ENCODE measurements around the gene GPX4. TPM values are rescaled to one million over a fixed set of nuclear protein-coding genes. Genes with fewer than 3 reads are reported as not detected.
"Not testable (repeated sequence)": the region's sequence is repeated elsewhere in the genome, so short reads cannot be mapped to it uniquely, and the experiment has no call there.

The GPX4 gene
- total RNA-seq, 3 donors from 2014 or later, result 126 to 187 (median 144) TPM

DNA sequence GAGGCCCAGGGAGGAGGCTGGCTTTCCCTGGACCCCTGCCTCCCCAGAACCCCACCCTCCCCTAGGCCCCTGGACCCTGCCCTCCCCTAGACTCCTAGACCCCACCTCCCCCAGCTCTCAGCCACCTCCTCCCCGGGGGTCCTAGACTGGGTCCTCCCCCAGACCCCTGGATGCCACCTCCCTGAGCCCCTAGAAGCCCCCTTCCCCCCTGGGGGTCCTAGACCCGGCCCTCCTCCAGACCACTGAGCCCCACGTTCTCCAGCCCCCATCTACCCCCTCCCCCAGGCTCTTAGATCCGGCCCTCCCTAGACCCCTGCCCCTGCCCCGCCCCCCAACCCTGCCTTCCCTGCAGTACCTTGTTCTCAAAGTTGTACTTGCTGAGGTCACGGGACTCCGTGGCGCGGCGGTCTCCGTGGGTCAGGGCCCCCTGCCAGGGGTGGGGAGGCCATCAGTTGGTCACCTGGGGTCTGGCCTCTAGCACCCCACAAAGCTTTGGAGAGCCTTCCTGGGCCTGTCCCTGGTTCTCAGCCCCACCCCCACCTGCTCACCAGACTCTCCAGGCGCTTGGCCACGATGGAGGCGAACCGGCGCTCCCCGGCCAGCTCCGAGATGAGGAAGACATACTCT lies 8.0 kb downstream of the GPX4 start:
- Histone ChIP-seq H3K4me3 (no peak overlapping the region), H3K4me1 (ENCODE audit: low read depth) (peaks cover 12% of the 10 kb centered on the region), H3K9me3 (no peaks in the 10 kb centered on the region), H3K36me3 (ENCODE audit: low read depth) (peaks cover 5% of the 10 kb centered on the region)
- intact Hi-C loops (cut with DNase I, micrococcal nuclease), result loop anchor here (10.0 kb wide), 2 partner anchors 73 to 83 kb away; no protein-coding TSS in a partner anchor
- DNase-seq (no peak), ATAC-seq (no peak)
- no peak for TF ChIP-seq CTCF (IDR thresholded peaks at IDR 0.05)

- Histone ChIP-seq H3K4me3 (no peak overlapping the region), H3K4me1 (ENCODE audit: low read depth) (peaks cover 12% of the 10 kb centered on the region), H3K36me3 (ENCODE audit: low read depth) (peaks cover 5% of the 10 kb centered on the region), H3K9me3 (no peaks in the 10 kb centered on the region)
- ATAC-seq (peak; percentile 84), DNase-seq (peak; percentile 91 to 95 (median 94))
- no peak for TF ChIP-seq CTCF (IDR thresholded peaks at IDR 0.05)
- intact Hi-C loops (cut with DNase I, micrococcal nuclease), result loop anchor here (10.0 kb wide), 2 partner anchors 72 to 82 kb away; no protein-coding TSS in a partner anchor
Observed at GRCh38 chr19:1112268-1113029, 8.7 kb downstream of the GPX4 start.

DNA sequence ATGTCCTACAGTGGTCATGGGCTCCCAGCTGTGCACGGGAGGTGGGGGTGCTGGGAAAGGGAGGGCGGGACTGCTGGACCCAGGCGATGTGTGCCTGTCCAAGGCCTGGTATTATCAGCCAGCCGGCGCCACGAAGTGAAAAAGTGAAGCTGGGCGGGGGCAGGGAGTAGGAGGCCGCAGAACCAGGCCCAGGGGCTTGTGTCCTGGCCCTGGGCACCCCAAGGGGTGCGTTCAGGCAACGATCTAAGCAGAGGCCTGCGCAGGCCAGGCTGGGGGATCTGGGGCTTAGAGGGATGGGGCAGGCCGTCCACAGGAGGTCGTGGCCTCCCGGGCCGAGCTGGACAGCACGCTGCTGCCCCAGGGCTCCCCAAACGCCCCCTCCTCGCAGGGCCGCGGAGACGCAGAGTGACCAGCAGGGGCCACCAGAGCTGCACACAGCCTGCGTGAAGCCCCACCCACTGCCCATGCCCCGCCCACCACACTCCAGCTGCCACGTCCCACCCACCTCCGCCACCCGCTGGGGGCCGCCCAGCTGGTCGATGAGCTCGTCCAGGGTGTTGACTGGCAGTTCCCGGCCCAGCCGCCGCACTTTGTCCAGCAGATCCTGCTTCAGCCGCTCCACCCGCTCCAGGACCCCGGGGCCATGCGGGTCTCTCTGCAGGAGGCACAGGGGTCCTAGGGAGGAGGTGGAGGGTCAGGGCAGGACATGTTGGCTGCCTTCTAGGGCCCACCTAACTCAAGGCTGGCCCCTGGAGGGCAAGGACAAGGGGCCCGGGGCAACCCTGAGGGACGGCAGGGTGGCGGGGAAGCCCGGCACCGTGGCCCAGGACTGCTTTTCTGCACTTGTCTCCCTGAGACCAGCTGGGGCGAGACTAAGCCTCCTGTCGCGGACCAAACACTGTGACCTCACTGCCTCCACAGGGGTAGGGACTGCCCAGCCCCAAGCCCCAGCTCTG lies 9.5 kb downstream of the GPX4 start:
- intact Hi-C loops (cut with DNase I, micrococcal nuclease), result loop anchor here (10.0 kb wide), 2 partner anchors 71 to 81 kb away; no protein-coding TSS in a partner anchor
- ATAC-seq (peak; percentile 92), DNase-seq (peak; percentile 98 to 99 (median 98))
- TF ChIP-seq CTCF (IDR thresholded peaks at IDR 0.05), result peak; percentile 92
- H3K9me3 ChIP-seq, result no peaks in the 10 kb centered on the region
- peaks cover 12% of the 10 kb centered on the region for H3K4me1 ChIP-seq (ENCODE audit: low read depth)
- no peak overlapping the region for H3K4me3 ChIP-seq
- H3K36me3 ChIP-seq (ENCODE audit: low read depth), result peaks cover 5% of the 10 kb centered on the region

DNA sequence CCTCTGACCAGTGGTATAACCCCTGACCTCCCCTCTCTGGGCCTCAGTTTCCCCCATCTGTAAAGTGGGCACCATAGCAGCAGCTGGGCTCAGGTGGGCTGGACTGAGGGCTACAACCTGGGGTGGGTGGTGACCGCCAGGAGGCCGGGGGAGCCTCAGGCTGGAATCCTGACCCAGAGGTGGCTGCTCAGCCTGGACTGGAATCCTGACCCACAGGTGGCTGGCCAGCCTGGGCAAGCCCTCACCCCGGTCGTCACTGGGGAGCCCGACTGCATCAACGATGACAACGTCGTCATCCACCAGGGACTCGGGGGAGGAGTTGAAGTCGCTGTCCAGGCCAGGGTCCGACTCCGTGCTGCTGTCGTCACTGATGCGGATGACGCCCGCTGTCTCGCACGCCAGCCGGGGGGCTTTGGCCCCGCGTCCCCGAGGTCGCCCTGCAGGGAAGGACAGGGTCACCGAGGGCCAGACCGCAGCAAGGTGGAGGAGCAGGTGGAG lies 10.2 kb downstream of the GPX4 start:
- no peak for ATAC-seq
- H3K4me3 ChIP-seq, result no peak overlapping the region
- no peak for TF ChIP-seq CTCF (IDR thresholded peaks at IDR 0.05)
- intact Hi-C loops (cut with DNase I, micrococcal nuclease), result loop anchor here (10.0 kb wide), 2 partner anchors 71 to 81 kb away; no protein-coding TSS in a partner anchor
- DNase-seq, result peak in 1 of 3 donors; percentile 55
- H3K4me1 ChIP-seq (ENCODE audit: low read depth), result peaks cover 12% of the 10 kb centered on the region
- peaks cover 1% of the 10 kb centered on the region for H3K36me3 ChIP-seq (ENCODE audit: low read depth)
- H3K9me3 ChIP-seq, result no peaks in the 10 kb centered on the region

- H3K4me1 ChIP-seq (ENCODE audit: low read depth), result peaks cover 12% of the 10 kb centered on the region
- DNase-seq; H3K4me3 ChIP-seq; H3K9me3 ChIP-seq; H3K36me3 ChIP-seq (ENCODE audit: low read depth); ATAC-seq: not testable (repeated sequence)
- intact Hi-C loops (cut with DNase I, micrococcal nuclease), result loop anchor here (10.0 kb wide), 2 partner anchors 70 to 80 kb away; no protein-coding TSS in a partner anchor
Observed at GRCh38 chr19:1114728-1115127, 10.9 kb downstream of the GPX4 start.

Measured in mucosa of descending colon (tissue), 3 donors.